Liver (tissue), 9 donors: ENCODE measurements around the gene ESRRA. TPM values are rescaled to one million over a fixed set of nuclear protein-coding genes. Genes with fewer than 3 reads are reported as not detected.

Experiments used
- DNase-seq: peaks from one replicate; pipeline ENCODE4 v3.0.0-alpha.2; 2017; ENCODE audit warnings: low spot score
- H3K27ac ChIP-seq, 2 donors: one replicate each; pipeline ENCODE4 v1.7.0; 2013; ENCODE audit warnings: inconsistent platforms in 2 of 2, low read length in 2 of 2, control low read depth in 1 of 2, low read depth in 1 of 2, mild to moderate bottlenecking in 1 of 2
- H3K27me3 ChIP-seq, 4 donors: one replicate each; pipeline versions ENCODE4 v1.6.1 to v1.7.0; 2013; ENCODE audit warnings: low read length in 3 of 4, inconsistent platforms in 1 of 4, mild to moderate bottlenecking in 1 of 4, moderate library complexity in 1 of 4; ENCODE audit not compliant: control insufficient read depth in 4 of 4, insufficient read depth in 4 of 4
- H3K36me3 ChIP-seq, 4 donors: one replicate each; pipeline versions ENCODE4 v1.6.1 to v1.7.0; 2013; ENCODE audit warnings: low read length in 3 of 4, mild to moderate bottlenecking in 3 of 4, low read depth in 1 of 4, moderate library complexity in 1 of 4; ENCODE audit not compliant: control insufficient read depth in 4 of 4, insufficient read depth in 3 of 4
- H3K4me1 ChIP-seq, 4 donors: one replicate each; pipeline versions ENCODE4 v1.6.1 to v1.7.0; 2013; ENCODE audit warnings: low read length in 3 of 4, mild to moderate bottlenecking in 3 of 4, moderate library complexity in 1 of 4; ENCODE audit not compliant: control insufficient read depth in 4 of 4, insufficient read depth in 4 of 4
- H3K4me3 ChIP-seq, 3 donors: one replicate each; pipeline versions ENCODE4 v1.6.1 to v1.7.0; 2013; ENCODE audit warnings: low read length in 3 of 3, control low read depth in 1 of 3, low read depth in 1 of 3, mild to moderate bottlenecking in 1 of 3
- H3K9ac ChIP-seq, 2 donors: one replicate each; pipeline ENCODE4 v1.7.0; 2013; ENCODE audit warnings: low read length in 2 of 2, mild to moderate bottlenecking in 2 of 2, moderate library complexity in 2 of 2, control low read depth in 1 of 2, low read depth in 1 of 2
- H3K9me3 ChIP-seq, 4 donors: one replicate each; pipeline versions ENCODE4 v1.6.1 to v1.7.0; 2013; ENCODE audit warnings: low read length in 3 of 4; ENCODE audit not compliant: control insufficient read depth in 4 of 4
- EGR1 ChIP-seq, 2 donors: IDR thresholded peaks; 2 replicates each; pipeline ENCODE4 v1.6.1; 2016 to 2018; ENCODE audit warnings: antibody characterized with exemption in 2 of 2, low read depth in 2 of 2
- FOXA1 ChIP-seq: IDR thresholded peaks from 2 replicates; pipeline ENCODE4 v1.6.1; 2016; ENCODE audit warnings: antibody characterized with exemption
- FOXA2 ChIP-seq: IDR thresholded peaks from 2 replicates; pipeline ENCODE4 v1.6.1; 2016; ENCODE audit warnings: antibody characterized with exemption
- GABPA ChIP-seq, 2 donors: IDR thresholded peaks in 1 of 2; conservative IDR thresholded peaks in 1 of 2; 2 replicates each; pipeline ENCODE4 v1.6.1; 2016; ENCODE audit warnings: antibody characterized with exemption in 2 of 2, mild to moderate bottlenecking in 1 of 2, moderate library complexity in 1 of 2
- HNF4A ChIP-seq, 2 donors: conservative IDR thresholded peaks; 2 replicates each; pipeline ENCODE4 v1.6.1; 2016; ENCODE audit warnings: antibody characterized with exemption in 2 of 2, mild to moderate bottlenecking in 2 of 2
- HNF4G ChIP-seq: IDR thresholded peaks from 2 replicates; pipeline ENCODE4 v1.6.1; 2016; ENCODE audit warnings: antibody characterized with exemption
- JUND ChIP-seq, 2 donors: IDR thresholded peaks; 2 replicates each; pipeline ENCODE4 v1.6.1; 2016; ENCODE audit warnings: antibody characterized with exemption in 2 of 2
- NR2F2 ChIP-seq: IDR thresholded peaks from 2 replicates; pipeline ENCODE4 v1.6.1; 2016; ENCODE audit warnings: antibody characterized with exemption
- RAD21 ChIP-seq, 2 donors: IDR thresholded peaks; 2 replicates each; pipeline ENCODE4 v1.6.1; 2016; ENCODE audit warnings: antibody characterized with exemption in 2 of 2, mild to moderate bottlenecking in 2 of 2
- TAF1 ChIP-seq: conservative IDR thresholded peaks from 2 replicates; pipeline ENCODE4 v1.6.1; 2016; ENCODE audit warnings: antibody characterized with exemption, mild to moderate bottlenecking
- YY1 ChIP-seq: IDR thresholded peaks from 2 replicates; pipeline ENCODE4 v1.6.1; 2016; ENCODE audit warnings: antibody characterized with exemption, mild to moderate bottlenecking
- WGBS: extraction: QIAGEN DNeasy Blood & Tissue Kit; methylation state at CpG from one replicate; pipeline ENCODE4 v1.1.7; 2013; 5-methylcytosine and 5-hydroxymethylcytosine counted together
- polyA plus RNA-seq, 2 donors: library from polyadenylated mRNA; stranded (reverse) in 1 of 2; unstranded in 1 of 2; fragments of 200-250 nt in 1 of 2; fragments of >200 nt in 1 of 2; fragmentation: Nextera tagmentation in 1 of 2; extraction: Ambion mirVana in 1 of 2; gene quantifications; one replicate each; pipeline versions ENCODE4 v1.2.1 to v1.2.3, GENCODE V29; 2013 to 2015
- total RNA-seq, 2 donors: library from RNA; depleted of rRNA; stranded (reverse); fragments of >200 nt; gene quantifications; one replicate each; pipeline ENCODE4 v1.2.3, GENCODE V29; 2014
- TF ChIP-seq, protein P1 (sequence below): fragments of 150-350 bp; IDR thresholded peaks from 2 replicates; pipeline ENCODE4 v1.5.1; 2017; ENCODE audit warnings: improper control_type of control experiment, low read depth, low read length; ENCODE audit not compliant: missing input control
- TF ChIP-seq, protein P2 (sequence below): IDR thresholded peaks from 2 replicates; pipeline ENCODE4 v1.6.1; 2016; ENCODE audit warnings: antibody characterized with exemption
- TF ChIP-seq, protein P3 (sequence below): IDR thresholded peaks from 2 replicates; pipeline ENCODE4 v1.6.1; 2016; ENCODE audit warnings: antibody characterized with exemption
- donor health status: healthy.
- donor health status: healthy.
- donor health status: healthy.
- donor health status: healthy.
- donor health status: healthy.

The ESRRA gene
- total and polyA plus RNA-seq, 4 donors: 13.9 to 64.8 (median 37.5) TPM

DNA sequence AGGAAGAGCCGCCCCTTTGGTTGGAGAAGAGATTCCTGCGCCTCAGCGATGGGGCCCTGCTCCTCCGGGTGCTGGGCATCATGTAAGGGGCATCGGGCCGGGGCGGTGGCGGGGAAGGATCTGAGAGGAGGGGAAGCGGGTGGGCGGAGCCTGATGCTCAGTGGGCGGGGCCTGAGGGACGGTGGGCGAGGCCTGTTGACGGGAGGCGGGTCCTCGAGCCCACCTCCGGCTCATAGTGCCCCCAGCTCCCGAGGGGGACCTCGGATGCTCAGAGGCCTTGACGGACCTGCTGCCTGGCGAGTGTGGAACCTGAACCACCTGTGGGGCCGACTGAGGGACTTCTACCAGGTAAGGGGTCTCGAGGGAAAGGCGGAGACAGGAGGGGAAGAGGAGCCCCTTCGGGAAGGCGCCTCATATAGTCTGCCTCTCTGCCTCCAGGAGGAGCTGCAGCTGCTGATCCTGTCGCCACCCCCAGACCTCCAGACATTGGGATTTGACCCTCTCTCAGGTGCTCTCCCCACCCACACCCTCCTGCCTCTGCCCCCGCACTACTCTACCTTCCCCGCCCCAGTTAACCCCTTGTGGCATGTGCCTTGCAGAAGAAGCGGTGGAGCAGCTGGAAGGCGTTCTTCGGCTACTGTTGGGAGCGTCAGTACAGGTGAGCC lies 35.5 kb downstream of the ESRRA start:
- no peak for TF ChIP-seq FOXA1
- no peak for TF ChIP-seq GABPA (IDR thresholded peaks at IDR 0.05 in 1 of 2, conservative IDR thresholded peaks at IDR 0.05 in 1 of 2)
- TF ChIP-seq, protein P1, sequence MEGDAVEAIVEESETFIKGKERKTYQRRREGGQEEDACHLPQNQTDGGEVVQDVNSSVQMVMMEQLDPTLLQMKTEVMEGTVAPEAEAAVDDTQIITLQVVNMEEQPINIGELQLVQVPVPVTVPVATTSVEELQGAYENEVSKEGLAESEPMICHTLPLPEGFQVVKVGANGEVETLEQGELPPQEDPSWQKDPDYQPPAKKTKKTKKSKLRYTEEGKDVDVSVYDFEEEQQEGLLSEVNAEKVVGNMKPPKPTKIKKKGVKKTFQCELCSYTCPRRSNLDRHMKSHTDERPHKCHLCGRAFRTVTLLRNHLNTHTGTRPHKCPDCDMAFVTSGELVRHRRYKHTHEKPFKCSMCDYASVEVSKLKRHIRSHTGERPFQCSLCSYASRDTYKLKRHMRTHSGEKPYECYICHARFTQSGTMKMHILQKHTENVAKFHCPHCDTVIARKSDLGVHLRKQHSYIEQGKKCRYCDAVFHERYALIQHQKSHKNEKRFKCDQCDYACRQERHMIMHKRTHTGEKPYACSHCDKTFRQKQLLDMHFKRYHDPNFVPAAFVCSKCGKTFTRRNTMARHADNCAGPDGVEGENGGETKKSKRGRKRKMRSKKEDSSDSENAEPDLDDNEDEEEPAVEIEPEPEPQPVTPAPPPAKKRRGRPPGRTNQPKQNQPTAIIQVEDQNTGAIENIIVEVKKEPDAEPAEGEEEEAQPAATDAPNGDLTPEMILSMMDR: no peak
- TF ChIP-seq, protein P2, sequence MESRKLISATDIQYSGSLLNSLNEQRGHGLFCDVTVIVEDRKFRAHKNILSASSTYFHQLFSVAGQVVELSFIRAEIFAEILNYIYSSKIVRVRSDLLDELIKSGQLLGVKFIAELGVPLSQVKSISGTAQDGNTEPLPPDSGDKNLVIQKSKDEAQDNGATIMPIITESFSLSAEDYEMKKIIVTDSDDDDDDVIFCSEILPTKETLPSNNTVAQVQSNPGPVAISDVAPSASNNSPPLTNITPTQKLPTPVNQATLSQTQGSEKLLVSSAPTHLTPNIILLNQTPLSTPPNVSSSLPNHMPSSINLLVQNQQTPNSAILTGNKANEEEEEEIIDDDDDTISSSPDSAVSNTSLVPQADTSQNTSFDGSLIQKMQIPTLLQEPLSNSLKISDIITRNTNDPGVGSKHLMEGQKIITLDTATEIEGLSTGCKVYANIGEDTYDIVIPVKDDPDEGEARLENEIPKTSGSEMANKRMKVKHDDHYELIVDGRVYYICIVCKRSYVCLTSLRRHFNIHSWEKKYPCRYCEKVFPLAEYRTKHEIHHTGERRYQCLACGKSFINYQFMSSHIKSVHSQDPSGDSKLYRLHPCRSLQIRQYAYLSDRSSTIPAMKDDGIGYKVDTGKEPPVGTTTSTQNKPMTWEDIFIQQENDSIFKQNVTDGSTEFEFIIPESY: no peak
- DNase-seq: peak; percentile 82
- Histone ChIP-seq H3K27me3 (no peaks in the 10 kb centered on the region), H3K4me1 (peaks cover 0 to 12% (median 7%) of the 10 kb centered on the region in 4 donors), H3K9me3 (no peaks in the 10 kb centered on the region), H3K4me3 (peak overlapping the region in 1 of 3 donors; percentile 21), H3K27ac (peak overlapping the region; percentile 18 to 61), H3K36me3 (no peaks in the 10 kb centered on the region), H3K9ac (no peak overlapping the region)
- 46% methylated on average over 33 of the region's 33 CpGs for WGBS

DNA sequence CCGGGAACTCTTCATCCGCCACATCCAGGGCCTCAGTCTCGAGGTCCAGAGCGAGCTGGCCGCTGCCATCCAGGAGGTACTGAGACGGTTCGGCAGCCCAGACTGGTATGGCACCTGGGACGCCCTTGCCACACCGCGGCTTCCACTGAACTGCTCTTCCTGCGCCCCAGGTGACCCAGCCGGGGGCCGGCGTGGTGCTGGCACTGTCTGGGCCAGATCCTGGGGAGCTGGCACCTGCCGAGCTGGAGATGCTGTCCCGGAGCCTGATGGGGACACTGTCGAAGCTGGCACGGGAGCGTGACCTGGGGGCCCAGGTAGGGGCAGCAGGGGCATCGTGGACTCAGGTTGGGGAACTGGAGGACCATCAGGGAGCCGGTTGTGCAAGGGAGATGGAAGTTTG lies 36.1 kb downstream of the ESRRA start:
- H3K27me3 ChIP-seq: no peaks in the 10 kb centered on the region
- H3K36me3 ChIP-seq: no peaks in the 10 kb centered on the region
- 85% methylated on average over 21 of the region's 21 CpGs for WGBS
- TF ChIP-seq FOXA2 (no peak), FOXA1 (no peak), JUND (IDR thresholded peaks at IDR 0.05) (no peak), GABPA (IDR thresholded peaks at IDR 0.05 in 1 of 2, conservative IDR thresholded peaks at IDR 0.05 in 1 of 2) (no peak), YY1 (no peak), HNF4G (no peak), RAD21 (IDR thresholded peaks at IDR 0.05) (no peak), HNF4A (conservative IDR thresholded peaks at IDR 0.05) (no peak), TAF1 (no peak), NR2F2 (no peak), EGR1 (IDR thresholded peaks at IDR 0.05; ENCODE audit: low read depth in 2 of 2) (no peak)
- TF ChIP-seq, protein P1: no peak
- TF ChIP-seq, protein P2: no peak
- TF ChIP-seq, protein P3, sequence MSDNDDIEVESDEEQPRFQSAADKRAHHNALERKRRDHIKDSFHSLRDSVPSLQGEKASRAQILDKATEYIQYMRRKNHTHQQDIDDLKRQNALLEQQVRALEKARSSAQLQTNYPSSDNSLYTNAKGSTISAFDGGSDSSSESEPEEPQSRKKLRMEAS: no peak
- peaks cover 0 to 12% (median 7%) of the 10 kb centered on the region in 4 donors for H3K4me1 ChIP-seq
- no peak overlapping the region for H3K9ac ChIP-seq
- H3K27ac ChIP-seq: no peak overlapping the region
- DNase-seq: no peak
- H3K4me3 ChIP-seq: no peak overlapping the region
- H3K9me3 ChIP-seq: no peaks in the 10 kb centered on the region
